ENCODE results near the gene IMPDH2.
A peak's percentile ranks its signal among the peaks of the same experiment; 100 is the strongest.
"Not testable (repeated sequence)": the region's sequence is repeated elsewhere in the genome, so short reads cannot be mapped to it uniquely, and the experiment has no call there.

IMPDH2 gene

DNA sequence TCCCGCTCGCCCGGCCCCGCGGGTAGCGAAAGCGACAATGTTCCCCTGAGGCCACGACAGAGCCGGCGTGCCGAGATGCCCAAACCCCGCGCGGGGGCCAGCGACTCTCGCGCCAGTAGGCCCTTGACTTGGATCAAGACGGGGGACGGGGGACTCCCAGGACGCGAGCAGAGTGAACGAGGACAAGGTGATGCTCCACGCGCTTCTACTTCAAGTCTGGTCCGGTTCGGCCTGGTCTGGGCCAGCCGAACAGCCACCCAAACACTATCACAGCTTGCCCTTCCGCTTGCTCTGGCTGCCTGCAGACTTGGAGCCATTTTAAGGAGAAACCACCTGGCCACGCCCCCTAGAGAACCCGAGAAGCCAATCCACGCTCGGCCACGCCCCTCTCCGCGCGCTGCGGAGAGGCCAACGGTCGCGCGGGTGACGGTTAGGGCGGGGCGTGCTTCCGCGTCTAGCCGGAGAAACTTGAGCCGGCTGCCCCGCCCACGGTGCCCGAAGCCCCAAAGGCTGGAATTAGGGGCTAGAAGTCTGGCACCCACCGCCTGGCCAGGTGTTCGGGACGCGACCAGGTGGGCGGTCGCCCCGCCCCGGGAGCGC lies 7.9 kb downstream of the IMPDH2 start:
- DNase-seq: peak; percentile 100

DNA sequence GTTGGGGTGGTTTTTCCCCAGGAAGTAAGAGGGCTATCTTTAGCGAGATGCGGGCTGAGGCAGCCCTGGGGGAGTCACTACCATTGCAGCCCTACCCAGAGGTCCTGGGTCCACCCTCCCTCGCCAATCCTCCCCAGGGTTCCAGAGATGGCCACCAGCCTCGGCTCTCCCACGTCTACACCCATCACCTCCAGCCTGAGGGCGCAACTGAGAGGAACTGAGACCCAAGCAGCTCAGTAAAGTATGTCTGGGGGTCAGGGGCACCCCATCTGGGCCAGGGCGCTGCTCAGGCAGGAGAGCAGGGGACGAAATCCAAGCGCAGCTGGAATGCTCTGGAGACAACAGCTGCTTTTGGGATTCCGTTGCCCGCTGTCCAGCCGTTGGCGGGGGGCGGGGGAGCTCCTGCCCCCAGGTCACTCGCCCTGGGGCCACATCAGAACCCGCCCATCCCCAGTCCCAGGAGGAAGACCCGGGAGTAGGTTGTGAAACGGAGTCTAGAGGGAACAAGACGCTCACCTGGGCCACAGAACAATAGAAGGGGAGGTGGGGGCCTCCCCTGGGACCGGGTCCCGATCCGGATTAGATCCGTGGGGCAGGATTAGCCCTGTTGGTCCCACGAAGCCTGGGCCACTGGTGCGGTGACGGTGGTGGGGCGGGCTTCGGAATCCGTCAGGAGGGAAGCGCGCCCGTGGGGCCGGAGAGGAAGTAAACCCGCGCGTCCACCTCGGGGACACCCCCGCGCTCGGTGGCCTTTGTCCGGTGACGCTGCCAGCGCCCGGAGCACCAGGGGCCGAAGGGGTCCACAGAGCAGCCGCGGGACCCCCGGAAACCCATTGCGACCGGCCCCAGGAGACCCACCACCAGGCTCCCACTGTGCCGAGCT lies 8.6 kb downstream of the IMPDH2 start:
- peak; percentile 57 for DNase-seq

DNA sequence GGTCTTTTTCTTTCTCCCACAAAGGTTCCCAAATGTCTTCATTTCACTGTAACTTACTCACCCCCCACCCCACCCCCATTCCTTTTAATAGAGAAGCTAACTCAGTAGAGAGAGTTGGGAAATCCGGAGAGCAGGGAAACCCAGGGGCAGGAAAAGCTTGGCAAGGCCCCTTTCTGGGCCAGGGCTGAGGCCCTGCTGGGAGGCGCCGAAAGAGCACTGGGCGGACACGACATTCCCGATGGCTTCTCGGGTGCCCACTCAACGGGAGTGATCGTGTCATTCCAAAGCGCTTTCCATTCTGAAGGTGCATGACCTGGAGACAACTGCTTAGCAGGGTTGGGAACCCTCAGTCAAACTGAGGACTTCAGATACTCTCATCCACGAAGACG lies 9.3 kb downstream of the IMPDH2 start:
- DNase-seq: no peak

GRCh38 chr3:49018707-49019006 lies 10.5 kb downstream of the IMPDH2 start:
- DNase-seq: no peak

DNA sequence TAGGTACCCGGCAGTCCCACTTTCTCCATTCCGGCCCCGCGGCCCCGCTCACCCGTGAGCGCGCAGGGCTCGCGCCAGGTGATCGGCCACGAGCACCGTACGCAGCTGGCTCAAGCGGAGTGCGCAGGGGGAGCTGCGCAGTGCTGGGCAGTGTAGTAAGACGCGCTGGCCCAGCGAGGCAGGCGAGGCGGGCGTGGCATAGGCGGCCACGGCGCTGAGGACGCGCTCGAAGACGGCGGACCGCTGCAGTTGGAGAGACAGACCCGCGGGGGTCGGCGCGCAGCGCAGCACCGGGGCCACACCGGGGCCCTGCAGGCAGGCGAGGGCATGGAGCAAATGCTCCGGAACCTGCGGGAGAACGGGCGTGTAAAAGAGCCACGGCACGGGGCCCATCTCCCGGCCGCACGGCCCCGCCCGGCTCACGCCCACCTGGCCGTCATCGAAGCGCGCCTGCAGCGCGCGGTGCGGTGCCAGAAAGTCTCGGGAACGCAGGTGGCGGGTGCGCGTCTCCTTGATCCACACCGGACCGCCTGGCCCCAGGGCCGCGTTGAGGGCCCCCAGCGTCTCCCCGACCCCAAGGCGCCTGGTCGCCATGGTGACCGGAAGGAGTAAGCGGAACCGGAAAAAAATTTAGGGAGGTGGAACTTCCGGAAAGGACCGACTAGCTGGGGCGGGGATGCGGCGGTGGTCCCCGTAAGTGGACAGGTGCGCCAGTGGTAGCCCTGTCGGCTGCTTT lies 11.1 kb downstream of the IMPDH2 start, which contains the start of gene DALRD3:
Gene DALRD3 (minus strand): TSS at position 610 of the 736 bp plus-strand sequence. CDS start 16 bp downstream, at position 594.
- peak; percentile 74 for DNase-seq

DNA sequence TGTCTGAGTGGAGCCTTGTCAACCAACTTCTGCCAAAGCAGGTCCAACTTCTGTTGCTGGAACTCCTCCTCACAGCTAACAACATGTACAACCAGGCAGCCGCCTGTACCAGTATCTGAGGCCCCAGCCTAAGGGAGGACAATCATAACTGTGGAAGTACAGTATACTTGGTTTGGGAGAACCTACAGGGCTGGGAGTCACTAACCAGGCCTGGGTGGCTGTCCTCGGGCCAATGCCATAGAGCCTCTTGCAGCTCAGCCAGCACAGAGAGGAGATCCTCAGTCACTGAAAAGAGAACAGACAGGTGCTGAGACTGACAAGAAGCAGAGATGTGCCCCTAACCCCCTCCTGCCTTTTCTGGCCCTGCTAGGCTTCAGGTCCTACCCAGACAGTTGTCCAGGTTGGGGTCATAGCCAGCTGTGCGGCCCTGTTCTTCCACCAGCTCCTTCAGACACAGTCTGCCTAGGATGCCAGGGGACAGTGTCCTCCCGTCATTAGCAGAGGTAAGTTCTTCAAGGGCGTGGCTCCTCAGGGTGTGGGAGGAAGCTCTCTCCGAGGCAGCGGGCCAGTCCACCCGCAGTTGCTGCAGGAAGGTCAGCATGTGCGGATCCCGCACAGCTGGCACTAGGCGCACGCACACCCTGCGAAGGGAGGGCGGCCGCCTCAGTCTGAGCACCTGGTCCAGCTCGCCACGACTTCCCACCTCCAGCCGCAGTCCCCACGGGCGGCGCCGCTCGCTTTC lies 11.8 kb downstream of the IMPDH2 start:
- no peak for DNase-seq

- DNase-seq: no peak
Measured at GRCh38 chr3:49016414-49017228, 12.6 kb downstream of the IMPDH2 start.

- DNase-seq: no peak
Measured at GRCh38 chr3:49015765-49016164, 13.4 kb downstream of the IMPDH2 start.

DNA sequence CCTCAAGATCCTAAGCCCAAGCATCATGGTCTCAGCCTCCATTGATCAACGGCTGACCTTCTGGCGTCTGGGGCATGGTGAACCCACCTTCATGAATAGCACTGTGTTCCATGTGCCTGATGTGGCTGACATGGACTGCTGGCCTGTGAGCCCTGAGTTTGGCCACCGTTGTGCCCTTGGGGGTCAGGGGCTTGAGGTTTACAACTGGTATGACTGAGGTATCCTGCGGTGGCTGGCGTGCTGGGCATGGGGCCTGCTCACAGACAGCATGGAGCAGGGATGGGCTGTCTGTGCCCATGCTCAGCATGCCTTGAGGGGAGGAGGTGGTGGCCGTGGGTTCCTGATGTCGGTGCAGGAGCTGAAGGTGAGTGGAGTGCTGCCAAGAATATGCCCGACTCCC lies 14.1 kb downstream of the IMPDH2 start:
- no peak for DNase-seq

GRCh38 chr3:49013738-49014660 lies 15.2 kb downstream of the IMPDH2 start:
- peak; percentile 68 for DNase-seq

- no peak for DNase-seq
Measured at GRCh38 chr3:49013113-49013737, 16.0 kb downstream of the IMPDH2 start.

DNA sequence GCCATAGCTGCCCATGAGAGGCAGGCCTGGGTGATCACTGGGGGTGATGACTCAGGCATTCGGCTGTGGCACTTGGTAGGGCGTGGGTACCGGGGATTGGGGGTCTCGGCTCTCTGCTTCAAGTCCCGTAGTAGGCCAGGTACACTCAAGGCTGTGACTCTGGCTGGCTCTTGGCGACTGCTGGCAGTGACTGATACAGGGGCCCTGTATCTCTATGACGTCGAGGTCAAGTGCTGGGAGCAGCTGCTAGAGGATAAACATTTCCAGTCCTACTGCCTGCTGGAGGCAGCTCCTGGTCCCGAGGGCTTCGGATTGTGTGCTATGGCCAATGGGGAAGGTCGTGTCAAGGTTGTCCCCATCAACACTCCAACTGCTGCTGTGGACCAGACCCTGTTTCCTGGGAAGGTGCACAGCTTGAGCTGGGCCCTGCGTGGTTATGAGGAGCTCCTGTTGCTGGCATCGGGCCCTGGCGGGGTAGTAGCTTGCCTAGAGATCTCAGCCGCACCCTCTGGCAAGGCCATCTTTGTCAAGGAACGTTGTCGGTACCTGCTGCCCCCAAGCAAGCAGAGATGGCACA lies 16.7 kb downstream of the IMPDH2 start:
- DNase-seq: no peak

DNA sequence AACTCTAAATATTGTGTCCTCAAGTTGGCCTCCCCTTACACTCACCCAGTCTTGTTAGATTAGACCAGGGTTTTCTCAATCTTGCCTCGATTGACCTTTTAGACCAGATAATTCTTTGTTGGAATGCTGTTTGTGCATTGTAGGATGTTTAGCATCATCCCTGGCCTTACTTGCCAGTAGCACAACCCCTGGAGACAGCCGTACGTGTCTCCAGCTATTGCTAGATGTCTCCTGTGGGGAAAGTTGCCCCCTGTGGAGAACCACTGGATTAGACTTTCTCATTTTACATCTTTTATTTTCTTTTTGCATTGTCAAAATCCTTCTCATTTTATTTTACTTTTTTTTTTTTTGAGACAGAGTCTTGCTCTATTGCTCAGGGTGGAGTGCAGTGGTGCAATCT lies 19.8 kb downstream of the IMPDH2 start:
- no peak for DNase-seq

DNA sequence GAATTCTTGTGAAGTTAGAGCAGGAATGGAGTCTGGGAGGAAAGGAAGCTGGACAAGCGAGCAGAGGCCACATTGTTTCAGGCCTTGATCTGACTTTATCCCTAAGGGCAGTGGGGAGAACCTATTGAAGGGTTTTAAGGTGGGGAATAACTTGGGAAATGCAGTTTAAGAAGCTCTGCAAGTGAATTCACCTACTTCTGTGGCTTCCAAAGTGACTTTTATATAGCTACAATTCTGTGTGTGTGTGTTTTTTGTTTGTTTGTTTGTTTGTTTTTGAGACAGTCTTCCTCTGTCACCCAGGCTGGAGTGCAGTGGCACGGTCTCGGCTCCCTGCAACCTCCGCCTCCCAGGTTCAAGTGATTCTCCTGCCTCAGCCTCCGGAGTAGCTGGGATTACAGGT lies 20.6 kb downstream of the IMPDH2 start:
- not testable (repeated sequence) for DNase-seq

- peak; percentile 92 for DNase-seq
Measured at GRCh38 chr3:49007771-49008528, 21.2 kb downstream of the IMPDH2 start.

DNA sequence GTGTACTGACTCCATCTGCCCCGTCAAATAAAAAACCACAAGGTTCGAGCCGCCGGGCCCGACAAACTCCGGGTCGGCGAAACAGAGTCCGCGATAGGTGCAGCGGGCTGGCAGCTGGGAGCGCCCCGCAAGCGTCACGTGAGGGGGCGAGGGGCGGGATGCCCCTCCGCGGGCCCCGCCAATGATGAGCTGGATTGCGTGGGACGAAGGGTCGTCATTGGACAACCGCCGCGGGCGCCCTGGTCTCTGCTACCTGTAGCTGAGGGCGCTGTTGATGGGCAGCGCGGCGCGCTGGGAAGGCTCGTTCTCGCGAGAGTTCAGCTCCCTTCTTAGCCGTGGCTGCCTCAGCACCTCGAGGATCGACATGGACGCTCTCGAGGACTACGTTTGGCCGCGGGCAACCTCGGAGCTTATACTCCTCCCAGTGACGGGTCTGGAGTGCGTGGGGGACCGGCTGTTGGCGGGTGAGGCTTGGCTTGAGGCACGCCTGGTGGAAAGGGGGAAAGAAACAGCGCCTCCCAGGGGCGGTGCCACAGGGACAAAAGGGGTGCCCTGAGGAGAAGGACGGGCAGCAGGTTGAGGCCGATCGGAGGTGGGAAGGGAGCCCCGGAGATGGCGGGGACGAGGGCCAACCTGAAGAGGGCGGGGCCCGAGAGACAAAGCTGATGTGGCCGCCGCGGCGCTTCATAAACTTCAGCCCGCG lies 22.0 kb downstream of the IMPDH2 start, which contains the start of gene WDR6:
Gene WDR6 (plus strand): TSS at position 324 of the 703 bp plus-strand sequence. CDS start 41 bp downstream, at position 365.
- DNase-seq: peak; percentile 99

GRCh38 chr3:49006408-49007067 lies 22.7 kb downstream of the IMPDH2 start:
- DNase-seq: no peak

GRCh38 chr3:49005998-49006397 lies 23.2 kb downstream of the IMPDH2 start:
- DNase-seq: no peak

Measured in stimulated activated CD4-positive, alpha-beta T cell treated with anti-CD3 and anti-CD28 coated beads, Interleukin-15, amount 100 ng/mL, for 24 hours (primary cell).